HG02759 (cell line): Measurements from ENCODE around the gene CMTM5.

Experiments used
- ATAC-seq: cut with Tn5 transposase; IDR thresholded peaks from one replicate; pipeline ENCODE4 v1.9.1; 2021; ENCODE audit warnings: mild to moderate bottlenecking, moderate library complexity; ENCODE audit not compliant: unreplicated experiment

CMTM5 gene

GRCh38 chr14:23357261-23357660, 19.6 kb upstream of the CMTM5 start:
- no peak for ATAC-seq

- ATAC-seq = no peak
Observed at GRCh38 chr14:23358042-23358441, 18.8 kb upstream of the CMTM5 start.

GRCh38 chr14:23358553-23359166, 18.2 kb upstream of the CMTM5 start:
- ATAC-seq = no peak

- ATAC-seq = no peak
Observed at GRCh38 chr14:23359167-23359626, 17.6 kb upstream of the CMTM5 start.

- no peak for ATAC-seq
Observed at GRCh38 chr14:23359722-23360447, 17.0 kb upstream of the CMTM5 start.

GRCh38 chr14:23360496-23360895, 16.4 kb upstream of the CMTM5 start:
- no peak for ATAC-seq

- ATAC-seq = no peak
Observed at GRCh38 chr14:23361320-23361719, 15.5 kb upstream of the CMTM5 start.

GRCh38 chr14:23361763-23362162, 15.1 kb upstream of the CMTM5 start:
- ATAC-seq = no peak

GRCh38 chr14:23362200-23362599, 14.6 kb upstream of the CMTM5 start:
- ATAC-seq = no peak

GRCh38 chr14:23364164-23365035, 12.4 kb upstream of the CMTM5 start:
- no peak for ATAC-seq

GRCh38 chr14:23365036-23365731, 11.7 kb upstream of the CMTM5 start, which contains the start of gene EFS:
Gene EFS (minus strand): TSS chr14:23365172. CDS start chr14:23365025, 147 bp downstream.
- no peak for ATAC-seq

GRCh38 chr14:23365732-23366425, 11.0 kb upstream of the CMTM5 start:
- ATAC-seq = no peak

GRCh38 chr14:23366426-23366921, 10.4 kb upstream of the CMTM5 start:
- no peak for ATAC-seq

GRCh38 chr14:23370221-23370620, 6.6 kb upstream of the CMTM5 start:
- no peak for ATAC-seq

- no peak for ATAC-seq
Observed at GRCh38 chr14:23371865-23372264, 5.0 kb upstream of the CMTM5 start.

GRCh38 chr14:23372509-23372908, 4.3 kb upstream of the CMTM5 start, which contains the start of gene IL25:
Gene IL25 (plus strand): TSS chr14:23372809.
- ATAC-seq = no peak

GRCh38 chr14:23373041-23373440, 3.8 kb upstream of the CMTM5 start:
- ATAC-seq = no peak

- ATAC-seq = no peak
Observed at GRCh38 chr14:23375527-23376251, 1.2 kb upstream of the CMTM5 start.

GRCh38 chr14:23377198-23377550, 328 bp downstream of the CMTM5 start:
- no peak for ATAC-seq
